NCI-H460 (cell line): Measurements from ENCODE around the gene BMS1. TPM values are rescaled to one million over a fixed set of nuclear protein-coding genes. Genes with fewer than 3 reads are reported as not detected.
"Not testable (repeated sequence)": the region's sequence is repeated elsewhere in the genome, so short reads cannot be mapped to it uniquely, and the experiment has no call there.

Source experiments
- DNase-seq: peaks from one replicate; pipeline ENCODE4 v3.0.0-alpha.2; 2016; ENCODE audit warnings: low read depth; ENCODE audit errors: extremely low read depth
- total RNA-seq: library from RNA; depleted of rRNA; stranded (reverse); fragments of >200 nt; shearing (Covaris generic); gene quantifications from 2 replicates; pipeline ENCODE4 v1.2.3, GENCODE V29; 2014

BMS1 gene
- total RNA-seq, 1 experiment from 2014 or later: 27.8 TPM

DNA sequence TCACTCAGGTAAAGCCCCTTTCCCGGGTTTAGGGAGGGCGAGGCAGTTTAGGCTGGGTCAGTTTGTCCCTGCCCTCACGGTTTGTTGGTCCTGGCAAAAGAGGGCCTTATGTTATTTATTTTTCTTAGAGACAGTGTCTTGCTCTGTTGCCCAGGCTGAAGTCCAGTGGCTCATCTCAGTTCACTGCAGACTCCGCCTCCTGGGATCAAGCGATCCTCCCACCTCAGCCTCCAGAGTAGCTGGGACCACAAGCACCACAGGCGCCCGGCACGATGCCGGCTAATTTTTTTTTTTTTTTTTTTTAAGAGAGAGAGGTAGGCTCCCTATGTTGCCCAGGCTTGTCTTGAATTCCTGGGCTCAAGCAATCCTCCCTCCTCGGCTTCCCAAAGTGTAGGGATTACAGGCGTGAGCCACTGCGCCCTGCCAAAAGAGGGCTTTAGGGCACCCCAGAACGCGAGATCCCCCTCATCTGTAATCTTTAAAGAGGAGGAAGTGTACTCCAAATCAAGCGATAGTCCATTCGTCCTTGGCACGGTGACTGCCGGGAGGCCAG lies 626 bp upstream of the BMS1 start:
- no peak for DNase-seq

DNA sequence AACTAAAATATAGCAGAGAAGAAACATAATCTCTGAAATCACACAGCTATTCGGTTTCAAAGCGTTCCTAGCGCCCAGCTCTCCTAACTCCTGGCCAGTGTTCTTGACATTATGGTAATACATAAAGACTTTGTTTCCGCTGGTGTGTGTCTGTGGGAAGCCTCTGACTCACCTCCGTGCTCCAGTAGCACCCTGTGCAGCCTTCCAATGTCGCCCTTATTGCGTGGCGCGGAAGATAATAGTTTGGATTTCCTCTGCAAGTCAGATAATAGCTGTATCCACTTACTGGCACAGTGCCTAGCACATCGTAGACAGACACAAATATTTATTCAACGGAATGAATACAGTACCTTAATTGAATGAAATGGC lies 570 bp downstream of the BMS1 start:
- peak; percentile 3 for DNase-seq

DNA sequence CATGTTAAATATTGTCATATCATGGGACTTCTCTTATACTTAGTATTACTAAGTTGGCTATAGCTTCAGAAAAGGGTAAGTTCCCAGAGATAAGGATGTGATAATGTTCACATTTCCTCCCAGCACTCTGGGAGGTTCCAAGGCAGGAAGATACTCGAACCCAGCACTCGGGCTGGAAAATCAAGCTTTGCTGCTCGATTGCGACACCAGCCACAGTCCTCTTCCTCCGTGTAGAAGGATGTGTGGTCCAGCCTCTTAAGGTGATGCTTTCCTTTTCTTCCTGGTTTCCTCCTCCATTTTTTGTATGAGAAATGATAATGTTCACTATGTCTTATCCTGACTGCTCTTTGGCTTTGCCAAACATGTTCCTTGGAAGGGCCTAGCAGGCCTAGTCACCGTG lies 3.2 kb downstream of the BMS1 start:
- no peak for DNase-seq

DNA sequence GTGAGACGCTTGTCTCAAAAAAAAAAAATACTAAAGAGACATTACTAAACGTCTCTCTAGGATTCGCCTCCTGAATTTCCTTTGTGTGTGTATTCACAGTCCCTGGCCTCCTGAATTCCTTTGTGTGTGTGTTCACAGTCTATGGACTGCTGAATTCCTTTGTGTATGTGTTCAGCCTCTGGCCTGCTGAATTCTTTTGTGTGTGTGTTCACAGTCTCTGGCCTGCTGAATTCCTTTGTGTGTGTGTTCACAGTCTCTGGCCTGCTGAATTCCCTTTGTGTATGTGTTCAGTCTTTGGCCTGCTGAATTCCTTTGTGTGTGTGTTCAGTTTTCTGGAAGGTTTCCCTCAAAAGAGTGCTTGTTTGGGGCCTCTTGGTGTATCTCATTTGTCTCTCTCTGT lies 8.2 kb downstream of the BMS1 start:
- DNase-seq: no peak

DNA sequence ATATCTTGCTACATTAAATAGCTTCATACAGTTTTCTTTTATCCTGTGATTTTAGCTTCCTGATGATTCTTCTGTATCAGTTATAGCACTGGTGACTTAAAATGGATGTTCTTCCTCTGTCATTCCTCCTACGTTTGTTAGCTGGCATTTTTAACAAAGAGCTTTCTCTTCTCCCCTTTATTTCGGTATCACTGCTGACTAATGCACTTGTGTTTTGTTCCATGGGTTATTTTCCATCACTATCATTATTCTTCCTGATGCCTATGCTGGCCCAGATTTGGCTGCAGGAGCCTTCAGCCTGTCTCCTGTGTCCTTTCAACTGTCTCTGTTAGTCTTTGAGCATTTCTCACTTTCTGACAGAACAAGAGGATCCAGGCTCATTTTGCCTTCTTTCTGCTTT lies 13.1 kb downstream of the BMS1 start:
- no peak for DNase-seq

DNA sequence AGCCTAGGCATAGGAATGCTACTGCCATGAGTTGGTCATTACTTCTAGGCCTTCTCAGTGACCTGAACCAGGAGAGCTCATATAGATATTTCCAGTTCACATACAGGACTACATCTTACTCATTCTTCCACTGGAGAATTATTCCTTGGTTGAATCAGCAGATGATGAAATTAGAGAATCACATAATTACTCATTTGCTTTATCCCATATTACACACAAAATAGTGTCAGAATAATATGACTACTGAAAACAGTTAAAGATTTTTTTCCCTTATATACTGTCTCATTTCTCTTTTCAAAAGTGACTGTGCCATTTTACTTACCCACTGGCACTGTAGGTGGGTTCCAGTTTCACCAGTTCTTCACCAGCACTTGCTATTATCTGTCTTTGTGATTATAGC lies 18.5 kb downstream of the BMS1 start:
- no peak for DNase-seq

DNA sequence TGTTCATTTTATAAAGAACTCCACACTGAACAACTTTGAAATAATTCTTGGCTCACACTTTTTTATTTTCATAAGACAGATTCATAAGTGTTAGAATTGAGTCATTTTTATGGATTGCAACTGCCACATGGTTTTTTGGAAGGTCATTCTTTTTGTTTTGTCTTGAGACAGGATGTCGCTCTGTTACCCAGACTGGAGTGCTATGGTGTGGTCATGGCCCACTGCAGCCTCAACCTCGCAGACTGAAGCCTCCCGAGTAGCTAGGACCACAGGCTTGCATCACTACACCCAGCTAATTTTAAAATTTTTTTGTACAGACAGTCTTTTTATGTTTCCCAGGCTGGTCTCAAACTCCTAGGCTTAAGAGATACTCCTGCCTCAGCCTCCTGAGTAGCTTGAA lies 20.3 kb downstream of the BMS1 start:
- no peak for DNase-seq

DNA sequence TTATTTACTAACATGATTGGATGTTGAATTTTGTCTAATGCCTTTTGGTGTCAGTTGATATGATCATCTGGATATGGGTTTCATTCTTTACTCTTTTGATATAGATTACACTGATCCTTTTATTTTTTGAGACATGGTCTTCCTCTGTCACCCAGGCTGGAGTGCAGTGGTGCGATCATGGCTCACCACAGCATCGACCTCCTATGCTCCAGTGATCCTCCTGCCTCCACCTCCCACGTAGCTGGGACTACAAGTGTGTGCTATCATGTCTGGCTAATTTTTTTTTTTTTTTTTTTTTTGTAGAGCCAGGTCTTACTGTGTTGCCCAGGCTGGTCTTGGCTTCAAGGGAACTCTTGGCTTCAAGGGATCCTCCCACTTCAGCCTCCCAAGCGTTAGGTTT lies 27.1 kb downstream of the BMS1 start:
- DNase-seq: no peak

DNA sequence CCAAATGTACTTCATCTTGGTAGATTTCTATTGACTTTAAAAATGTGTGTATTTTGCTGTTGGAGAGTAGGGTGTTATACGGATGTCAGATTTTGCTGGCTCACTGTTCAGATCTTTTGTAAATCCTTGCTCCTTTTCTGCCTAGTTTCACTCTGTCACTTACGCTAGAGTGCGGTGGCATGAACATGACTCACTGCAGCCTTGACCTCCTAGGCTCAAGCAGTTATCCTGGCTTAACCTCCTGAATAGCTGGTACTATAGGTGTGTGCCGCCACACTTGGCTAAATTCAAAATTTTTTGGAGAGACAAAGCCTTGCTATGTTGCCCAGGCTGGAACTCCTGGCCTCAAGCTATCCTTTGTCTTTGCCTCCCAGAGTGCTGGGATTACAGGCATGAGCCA lies 29.4 kb downstream of the BMS1 start:
- DNase-seq: no peak

DNA sequence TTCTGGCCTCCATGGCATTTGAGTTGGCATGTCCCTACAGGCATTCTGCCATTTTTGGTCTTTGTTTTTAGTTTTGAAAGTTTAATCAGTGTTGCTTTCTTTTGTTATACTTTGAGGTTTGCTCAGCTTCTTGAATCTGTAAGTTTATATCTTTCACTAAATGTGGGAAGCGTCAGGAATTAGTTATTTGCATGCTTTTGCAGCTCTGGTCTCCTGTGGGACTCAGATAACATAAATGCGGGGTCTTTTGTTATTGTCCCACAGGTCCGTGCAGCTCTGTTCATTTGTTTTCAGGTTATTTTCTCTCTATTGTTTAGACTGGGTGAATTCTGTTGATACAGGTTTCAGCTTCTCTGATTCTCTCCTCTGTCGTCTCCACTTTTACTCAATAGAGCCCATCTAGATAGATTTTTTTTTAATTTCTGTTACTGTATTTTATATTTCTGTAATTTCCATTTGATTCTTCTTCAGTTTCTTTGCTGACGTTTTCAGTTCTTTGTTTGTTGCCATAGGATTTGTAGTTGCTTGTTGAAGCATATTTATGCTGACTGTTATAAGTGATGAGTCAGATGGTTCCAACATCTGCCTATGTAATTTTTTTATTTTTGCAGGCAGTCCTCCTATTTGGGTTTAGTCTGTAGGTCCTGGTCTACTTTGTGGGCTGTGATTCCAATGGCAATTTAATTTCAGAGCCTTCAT lies 31.5 kb downstream of the BMS1 start:
- not testable (repeated sequence) for DNase-seq

DNA sequence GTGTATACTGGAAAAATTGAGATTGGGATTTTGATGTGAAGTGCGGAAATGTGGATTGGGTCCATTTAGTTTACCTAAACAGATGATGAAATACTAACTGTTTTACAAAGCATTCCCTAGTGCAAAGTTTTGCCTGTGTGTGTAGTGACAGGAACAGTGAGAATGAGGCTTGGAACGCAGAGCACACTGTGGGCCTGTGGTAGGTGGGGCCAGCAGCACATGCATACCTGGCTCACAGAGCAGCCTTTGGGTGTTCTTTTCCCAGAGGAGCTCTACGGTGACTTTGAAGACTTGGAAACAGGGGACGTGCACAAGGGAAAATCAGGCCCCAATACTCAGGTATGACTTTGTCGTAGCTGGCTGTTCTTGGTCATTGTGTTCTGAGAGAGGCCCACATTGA lies 33.7 kb downstream of the BMS1 start:
- not testable (repeated sequence) for DNase-seq

DNA sequence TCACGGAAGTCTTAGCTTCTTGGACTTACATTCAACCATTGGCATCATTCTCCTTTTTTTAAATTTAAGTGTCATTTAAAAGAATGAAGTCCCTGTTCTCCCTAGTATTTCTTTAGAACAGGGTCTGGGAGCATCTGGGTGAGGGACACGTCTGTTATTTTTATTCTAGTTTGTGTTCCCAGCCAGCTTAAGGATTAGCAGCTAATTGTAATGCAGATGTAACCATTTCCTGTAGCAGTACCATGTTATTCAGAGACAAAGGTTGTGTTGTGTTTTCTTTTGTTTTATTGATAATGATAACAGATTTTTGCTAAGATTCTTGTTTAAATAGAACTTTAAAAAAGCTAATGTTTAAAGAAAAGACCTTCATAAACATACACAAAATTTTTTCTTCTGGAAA lies 34.3 kb downstream of the BMS1 start:
- no peak for DNase-seq

DNA sequence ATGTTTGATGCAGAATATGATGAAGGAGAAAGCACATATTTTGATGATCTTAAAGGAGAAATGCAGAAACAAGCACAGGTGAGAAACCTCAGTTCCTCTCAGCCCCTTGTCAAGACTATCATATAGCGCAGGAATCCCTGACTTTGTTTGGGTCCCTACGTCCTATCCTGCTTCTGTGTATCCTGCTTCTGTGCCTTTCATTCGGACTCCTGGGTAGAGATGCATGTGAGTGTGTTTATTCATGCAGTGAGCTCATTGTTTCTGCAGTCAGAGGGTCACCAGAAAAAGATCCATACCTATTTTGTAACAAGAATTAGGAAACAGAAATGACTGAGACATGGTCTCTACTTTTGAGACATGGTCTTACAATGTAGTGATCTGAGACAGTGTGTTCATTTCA lies 34.8 kb downstream of the BMS1 start:
- DNase-seq: not testable (repeated sequence)

DNA sequence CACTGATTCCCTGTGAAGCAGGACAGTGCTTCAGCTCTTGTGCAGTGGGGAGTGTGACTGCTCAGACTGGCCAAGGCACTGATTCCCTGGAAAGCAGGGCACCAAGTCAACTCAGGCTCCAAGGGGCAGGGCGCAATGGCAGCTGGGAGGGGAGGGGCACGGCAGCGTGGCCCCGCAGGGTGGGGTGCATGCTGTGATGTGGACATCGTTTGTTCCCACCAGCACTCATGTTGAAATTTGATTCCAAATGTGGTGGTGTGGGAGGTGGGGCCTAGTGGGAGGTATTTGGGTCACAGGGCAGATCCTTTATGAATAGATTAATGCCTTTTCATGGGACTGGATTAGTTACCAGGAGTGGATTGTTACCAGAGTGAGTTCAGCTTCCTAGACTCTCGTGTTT lies 44.2 kb downstream of the BMS1 start:
- DNase-seq: not testable (repeated sequence)

DNA sequence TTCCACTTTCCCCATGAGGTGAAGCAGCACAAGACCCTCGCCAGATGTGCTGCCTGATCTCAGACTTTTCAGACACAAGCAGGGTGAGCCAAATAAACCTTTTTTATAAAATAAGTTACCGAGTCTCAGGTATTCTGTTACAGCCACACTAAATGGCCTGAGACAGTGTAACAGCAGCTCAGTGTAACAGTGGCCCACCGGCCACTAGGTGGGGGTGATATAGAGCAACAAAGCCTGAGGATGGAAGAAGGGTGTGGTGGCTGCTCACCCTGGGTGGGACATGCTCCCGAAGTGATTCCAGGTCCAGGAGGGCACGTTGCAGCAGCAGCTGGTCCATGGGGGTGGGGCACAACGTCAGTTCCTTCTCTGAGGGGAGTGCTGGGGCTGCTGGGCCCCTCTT lies 44.6 kb downstream of the BMS1 start:
- no peak for DNase-seq

DNA sequence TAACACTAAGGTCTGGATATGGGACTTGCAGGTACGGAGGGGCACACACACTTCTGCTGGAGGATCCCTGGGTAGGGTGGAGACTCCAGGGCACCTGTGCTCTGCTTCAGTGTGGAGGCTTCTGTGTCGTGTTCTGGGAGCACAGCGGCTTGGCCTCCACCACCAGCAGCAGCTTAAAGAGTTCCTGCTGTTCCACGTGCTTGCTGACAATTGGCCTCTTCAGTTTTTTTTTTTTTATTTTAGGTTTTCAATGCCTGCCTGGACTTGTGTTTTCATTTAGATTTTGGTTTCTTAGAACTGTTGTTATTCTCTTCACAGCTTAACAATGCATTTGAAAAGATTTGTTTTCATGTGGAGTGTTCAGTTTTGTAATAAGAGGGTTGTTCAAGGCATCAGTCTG lies 45.8 kb downstream of the BMS1 start:
- DNase-seq: not testable (repeated sequence)

DNA sequence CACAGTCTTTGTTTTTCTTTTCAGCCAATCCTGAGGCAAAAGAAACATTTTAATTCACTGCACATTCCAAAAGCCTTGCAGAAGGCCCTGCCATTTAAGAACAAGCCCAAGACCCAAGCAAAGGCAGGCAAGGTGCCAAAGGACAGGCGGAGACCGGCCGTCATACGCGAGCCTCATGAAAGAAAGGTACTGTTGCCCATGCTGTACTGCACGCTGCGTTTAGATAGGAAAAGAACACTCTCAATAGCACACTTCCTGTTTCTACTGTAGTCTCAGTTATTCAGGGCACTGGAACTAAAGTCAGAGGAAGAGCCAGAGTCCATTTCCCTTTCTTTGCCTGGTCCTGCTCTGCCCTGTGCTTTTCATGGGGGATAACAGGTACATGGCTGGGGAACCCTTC lies 47.6 kb downstream of the BMS1 start:
- DNase-seq: no peak

DNA sequence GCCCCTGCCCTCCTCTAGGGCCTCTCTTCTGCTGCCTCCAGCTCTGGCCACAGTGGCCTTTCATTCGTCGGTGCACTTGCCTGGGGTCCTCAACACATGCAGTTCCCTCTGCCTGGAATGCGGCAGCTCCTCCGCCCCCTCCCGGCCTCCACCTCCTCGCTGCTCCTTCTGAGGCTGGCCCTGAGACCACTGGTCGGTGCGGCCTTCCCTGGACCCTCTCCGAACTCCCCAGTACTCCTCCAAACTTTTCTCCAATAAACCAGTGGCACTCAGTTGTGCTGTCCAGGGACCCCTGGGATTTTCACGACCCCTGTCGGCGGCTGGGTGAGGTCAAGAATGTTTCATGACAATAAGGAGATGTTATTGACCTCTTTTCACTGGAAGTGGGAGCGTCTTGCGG lies 53.5 kb downstream of the BMS1 start:
- no peak for DNase-seq

DNA sequence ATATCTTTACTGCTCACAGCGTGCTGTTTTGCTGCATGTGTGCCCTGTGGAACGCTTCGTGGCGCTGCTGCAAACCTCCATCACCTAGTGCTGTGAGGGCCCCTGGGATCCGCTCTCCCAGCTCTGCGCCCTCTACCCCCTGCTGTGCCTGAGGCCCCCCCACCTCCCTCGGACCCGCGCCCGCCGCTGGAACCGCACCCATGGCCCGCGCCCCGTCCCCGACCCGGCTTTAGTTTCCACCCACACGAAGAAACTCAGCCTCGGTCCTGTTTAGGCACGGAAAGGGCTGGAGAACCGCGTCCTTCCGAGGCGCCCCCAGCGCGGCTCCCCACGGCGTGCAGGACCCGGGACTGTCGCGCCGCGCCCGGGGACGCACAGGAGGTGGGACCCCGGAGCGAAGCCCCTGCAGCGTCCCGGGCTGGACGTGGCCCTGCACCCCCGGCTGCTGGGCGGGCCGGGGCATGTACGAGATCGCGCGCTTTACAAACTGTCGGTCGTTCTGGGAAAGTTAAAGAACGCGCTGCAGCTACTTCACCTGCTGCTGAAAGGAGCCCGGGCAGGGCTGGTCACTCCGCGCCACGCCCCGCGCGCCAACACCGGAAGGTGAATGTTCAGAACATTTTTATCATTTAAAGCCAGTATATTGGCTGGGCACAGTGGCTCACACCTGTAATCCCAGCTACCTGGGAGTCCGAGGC lies 54.3 kb downstream of the BMS1 start:
- peak; percentile 9 for DNase-seq

DNA sequence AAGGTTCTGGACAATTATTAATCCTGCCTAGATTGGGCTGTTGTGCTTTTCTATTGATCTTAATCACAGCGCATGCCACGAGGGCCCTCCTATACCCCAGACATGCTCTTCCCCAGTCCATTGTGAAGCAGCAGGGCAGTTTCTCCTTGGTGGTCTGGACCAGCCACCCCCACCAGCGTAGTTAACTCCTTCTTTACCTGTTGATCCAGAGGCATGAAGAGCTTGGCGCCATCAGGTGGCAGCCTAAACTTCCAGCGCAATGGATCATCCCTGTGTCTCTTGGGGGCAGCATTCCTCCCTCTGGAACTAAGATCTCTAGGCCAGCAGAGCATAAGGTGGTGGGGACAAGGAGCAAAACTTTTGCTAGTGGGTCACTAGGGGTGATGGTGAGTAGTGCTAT lies 62.2 kb downstream of the BMS1 start:
- not testable (repeated sequence) for DNase-seq

DNA sequence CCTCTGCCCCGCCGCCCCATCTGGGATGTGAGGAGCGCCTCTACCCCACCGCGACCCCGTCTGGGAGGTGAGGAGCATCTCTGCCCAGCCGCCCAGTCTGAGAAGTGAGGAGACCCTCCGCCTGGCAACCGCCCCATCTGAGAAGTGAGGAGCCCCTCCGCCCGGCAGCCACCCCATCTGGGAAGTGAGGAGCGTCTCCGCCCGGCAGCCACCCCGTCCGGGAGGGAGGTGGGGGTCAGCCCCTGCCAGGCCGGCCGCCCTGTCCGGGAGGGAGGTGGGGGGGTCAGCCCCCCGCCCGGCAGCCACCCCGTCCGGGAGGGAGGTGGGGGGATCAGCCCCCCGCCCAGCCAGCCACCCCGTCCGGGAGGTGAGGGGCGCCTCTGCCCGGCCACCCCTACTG lies 64.7 kb downstream of the BMS1 start:
- DNase-seq: not testable (repeated sequence)

DNA sequence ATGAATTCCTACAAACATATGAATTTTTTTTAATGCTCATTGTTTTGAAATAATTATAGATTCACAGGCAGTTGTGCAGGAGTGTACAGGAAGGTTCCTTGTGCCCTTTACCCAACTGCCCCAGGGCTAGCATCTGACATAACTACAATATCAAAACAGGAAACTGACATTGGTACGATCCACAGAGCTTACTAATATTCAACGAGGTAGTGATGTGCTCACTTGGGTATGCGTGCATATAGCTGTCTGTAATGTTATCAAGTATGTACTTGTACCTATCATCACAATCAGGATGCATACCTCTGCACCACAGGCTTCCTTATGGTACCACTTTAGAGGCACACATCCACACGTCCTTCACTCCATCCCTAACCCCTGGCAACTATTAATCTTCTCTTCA lies 68.3 kb downstream of the BMS1 start:
- DNase-seq: no peak
